Neuron (in vitro differentiated cells): Measurements from ENCODE around the gene SH3TC2.

Source experiments
- H2AFZ ChIP-seq: one replicate; pipeline ENCODE4 v1.6.1; 2013; ENCODE audit warnings: low read depth, mild to moderate bottlenecking, inconsistent platforms, low read length, moderate library complexity
- H3K27me3 ChIP-seq: one replicate; pipeline ENCODE4 v1.6.1; 2013; ENCODE audit warnings: low read length; ENCODE audit not compliant: insufficient read depth
- H3K36me3 ChIP-seq: one replicate; pipeline ENCODE4 v1.6.1; 2013; ENCODE audit warnings: low read length; ENCODE audit not compliant: insufficient read depth
- H3K4me1 ChIP-seq: one replicate; pipeline ENCODE4 v1.6.1; 2013; ENCODE audit warnings: low read length; ENCODE audit not compliant: insufficient read depth
- H3K4me3 ChIP-seq: 2 replicates; pipeline ENCODE4 v1.5.1; 2013; ENCODE audit warnings: mild to moderate bottlenecking, low read length, moderate library complexity
- H3K9me3 ChIP-seq: one replicate; pipeline ENCODE4 v1.6.1; 2013; ENCODE audit warnings: low read length

Gene SH3TC2

DNA sequence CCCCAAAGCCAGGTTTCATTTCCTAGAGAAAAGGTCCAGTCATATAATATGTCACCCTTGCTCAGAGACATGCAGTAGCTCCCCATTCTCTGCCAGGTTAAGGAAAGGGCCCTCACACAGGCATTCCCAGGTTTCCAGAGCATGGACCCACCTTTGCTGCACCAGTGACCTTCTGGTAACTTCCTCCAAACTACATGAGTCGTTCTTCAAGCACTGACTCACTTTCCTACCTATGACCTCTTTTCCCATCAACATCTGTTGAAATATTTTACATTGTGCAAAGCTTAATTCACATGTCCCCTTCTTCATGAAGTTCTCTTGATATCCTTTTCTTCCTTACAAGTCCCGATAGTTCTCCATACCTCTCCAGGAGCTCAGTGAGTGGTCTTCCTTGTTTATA, 25.9 kb downstream of the SH3TC2 start:
- no peak overlapping the region for H3K4me3 ChIP-seq
- no peaks in the 10 kb centered on the region for H3K36me3 ChIP-seq

DNA sequence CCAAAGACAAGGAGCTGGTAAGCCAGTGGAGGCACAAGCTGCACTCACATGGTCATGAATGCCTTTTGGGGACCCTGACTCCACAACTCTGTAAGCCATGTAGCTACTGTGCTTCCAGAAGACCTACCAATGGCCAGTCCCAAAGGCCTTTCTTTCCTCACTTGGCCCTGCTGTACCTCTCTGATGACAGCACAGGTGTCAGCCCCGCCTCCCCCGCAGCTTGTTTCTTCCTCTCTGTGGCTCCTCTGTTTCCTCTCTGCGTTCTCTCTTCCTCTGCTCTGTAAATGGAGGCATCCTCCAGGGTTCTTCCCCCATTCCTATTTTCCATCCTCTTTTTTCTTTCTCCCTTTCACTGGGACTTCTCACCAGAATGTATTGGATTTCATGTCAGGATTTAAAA, 26.7 kb downstream of the SH3TC2 start:
- no peak overlapping the region for H3K4me3 ChIP-seq
- no peaks in the 10 kb centered on the region for H3K27me3 ChIP-seq
- no peaks in the 10 kb centered on the region for H3K4me1 ChIP-seq
- no peak overlapping the region for H2AFZ ChIP-seq
- no peaks in the 10 kb centered on the region for H3K9me3 ChIP-seq
- H3K36me3 ChIP-seq = no peaks in the 10 kb centered on the region

More for the DNA sequence above, 25.9 kb downstream of the SH3TC2 start:
- no peaks in the 10 kb centered on the region for H3K4me1 ChIP-seq
- no peaks in the 10 kb centered on the region for H3K27me3 ChIP-seq
- no peaks in the 10 kb centered on the region for H3K9me3 ChIP-seq
- no peak overlapping the region for H2AFZ ChIP-seq

DNA sequence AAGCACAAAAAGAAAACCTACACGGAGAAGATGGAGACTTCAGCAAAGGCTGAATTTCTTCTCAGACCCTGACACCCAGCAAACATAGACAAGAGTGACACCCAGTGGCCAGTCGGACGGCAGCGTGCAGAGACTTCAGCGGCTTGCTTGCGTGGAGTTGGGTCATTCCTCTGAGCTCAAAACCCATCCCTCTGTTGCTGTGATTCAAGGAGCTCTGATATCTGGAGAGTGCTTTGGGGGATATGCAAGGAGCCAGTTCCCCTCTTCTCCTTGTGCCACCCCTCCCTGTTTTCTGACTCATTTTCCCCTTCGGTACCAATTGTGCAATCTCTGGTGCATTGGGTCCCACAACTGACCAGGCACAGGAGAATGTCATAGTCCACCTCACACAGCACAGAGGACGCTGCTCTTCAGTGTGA, 27.5 kb downstream of the SH3TC2 start:
- Histone ChIP-seq H3K27me3 (no peaks in the 10 kb centered on the region), H3K36me3 (no peaks in the 10 kb centered on the region), H2AFZ (no peak overlapping the region), H3K9me3 (no peaks in the 10 kb centered on the region), H3K4me3 (no peak overlapping the region), H3K4me1 (no peaks in the 10 kb centered on the region)

DNA sequence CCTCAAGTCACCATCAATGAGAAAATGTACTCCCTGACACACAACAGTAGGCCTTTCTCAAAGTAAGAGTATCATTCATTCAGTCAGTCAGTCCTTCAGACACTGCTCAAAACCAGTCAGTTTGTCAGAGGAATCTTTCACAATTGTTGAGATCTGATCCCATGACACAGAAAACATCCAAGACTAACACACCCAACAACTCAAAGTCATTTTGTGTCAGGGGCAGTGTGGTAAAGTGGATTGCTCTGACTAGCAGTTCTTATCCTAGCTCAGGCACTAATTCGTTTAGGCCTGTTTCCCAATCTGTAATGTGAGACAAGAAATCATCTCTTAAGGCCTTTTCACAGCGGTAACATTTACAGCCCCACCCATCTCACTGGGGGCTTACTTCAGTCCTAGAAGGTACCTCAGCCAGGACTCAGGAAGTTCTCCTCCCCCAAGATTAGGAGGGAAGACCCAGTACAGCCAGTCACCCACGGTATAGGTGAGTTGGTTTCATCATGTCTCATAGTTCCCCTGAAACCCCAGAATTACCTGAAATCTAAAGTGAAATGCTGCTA, 31.9 kb downstream of the SH3TC2 start:
- no peak overlapping the region for H3K4me3 ChIP-seq
- no peaks in the 10 kb centered on the region for H3K36me3 ChIP-seq
- H3K27me3 ChIP-seq = no peaks in the 10 kb centered on the region
- H2AFZ ChIP-seq = no peak overlapping the region
- H3K4me1 ChIP-seq = no peaks in the 10 kb centered on the region
- no peaks in the 10 kb centered on the region for H3K9me3 ChIP-seq

DNA sequence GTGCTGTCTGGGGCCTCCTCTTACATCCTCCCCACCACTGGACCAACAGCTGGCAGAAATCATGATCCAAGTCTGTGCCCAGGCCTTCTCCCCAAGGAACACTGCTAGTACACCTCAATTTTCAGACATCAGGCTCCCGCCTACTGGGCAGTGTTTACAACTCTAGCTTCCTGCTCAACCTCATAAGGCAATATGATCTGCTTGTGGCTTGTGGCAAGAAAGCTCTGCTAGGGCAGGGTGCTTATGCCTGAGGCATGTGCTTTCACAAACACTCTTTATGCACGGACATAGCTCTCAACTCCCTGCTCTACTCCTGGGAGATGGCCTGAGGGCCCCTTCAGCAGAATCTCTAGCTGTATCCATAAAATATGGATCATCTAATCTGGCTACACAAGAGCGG, 32.5 kb downstream of the SH3TC2 start:
- H2AFZ ChIP-seq = no peak overlapping the region
- H3K4me3 ChIP-seq = no peak overlapping the region
- H3K4me1 ChIP-seq = no peaks in the 10 kb centered on the region
- H3K36me3 ChIP-seq = no peaks in the 10 kb centered on the region
- H3K9me3 ChIP-seq = no peaks in the 10 kb centered on the region
- H3K27me3 ChIP-seq = no peaks in the 10 kb centered on the region

DNA sequence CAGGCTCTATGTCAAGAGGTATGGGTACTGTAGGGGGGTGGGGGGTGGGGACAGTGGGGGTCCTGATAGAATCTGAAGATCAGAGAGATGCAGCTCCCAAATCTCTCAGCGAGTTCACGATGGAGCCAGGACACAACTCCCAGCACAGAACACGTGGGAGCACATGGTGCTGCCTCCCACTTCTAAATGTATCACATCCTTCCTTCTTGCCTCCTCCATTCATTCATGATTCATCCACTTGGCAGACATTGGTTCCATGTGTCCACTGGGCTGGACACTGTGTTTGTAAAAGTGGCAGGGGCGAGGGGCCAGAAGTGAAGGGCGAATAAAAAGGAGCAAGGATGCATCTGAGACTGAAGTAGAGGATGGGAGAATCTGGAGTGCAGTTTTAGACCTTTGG, 33.9 kb downstream of the SH3TC2 start:
- H3K36me3 ChIP-seq = no peaks in the 10 kb centered on the region
- no peaks in the 10 kb centered on the region for H3K4me1 ChIP-seq
- no peaks in the 10 kb centered on the region for H3K27me3 ChIP-seq
- H3K9me3 ChIP-seq = no peaks in the 10 kb centered on the region
- no peak overlapping the region for H3K4me3 ChIP-seq
- H2AFZ ChIP-seq = no peak overlapping the region

DNA sequence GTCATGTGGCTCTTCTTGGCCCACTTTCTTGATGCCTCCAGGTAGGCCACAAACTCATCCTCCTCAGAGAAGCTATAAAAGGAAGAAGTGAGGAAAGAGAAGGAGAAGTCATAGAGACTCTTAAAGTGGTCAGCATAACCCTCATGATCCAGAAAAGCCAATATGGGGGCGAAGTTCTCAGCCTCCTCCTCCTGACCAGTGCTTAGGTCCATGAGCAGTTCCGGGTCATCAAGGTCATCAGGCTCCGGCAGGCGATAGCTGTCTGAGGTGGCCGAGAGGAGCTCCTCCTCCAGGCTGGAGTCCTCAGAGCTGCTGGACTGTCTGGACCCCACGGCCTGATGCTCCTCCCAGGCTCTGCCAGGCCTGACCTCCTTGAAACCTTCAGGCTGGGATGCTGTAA, 34.7 kb downstream of the SH3TC2 start:
- Histone ChIP-seq H3K4me1 (no peaks in the 10 kb centered on the region), H3K4me3 (no peak overlapping the region), H2AFZ (no peak overlapping the region), H3K27me3 (no peaks in the 10 kb centered on the region), H3K36me3 (no peaks in the 10 kb centered on the region), H3K9me3 (no peaks in the 10 kb centered on the region)

DNA sequence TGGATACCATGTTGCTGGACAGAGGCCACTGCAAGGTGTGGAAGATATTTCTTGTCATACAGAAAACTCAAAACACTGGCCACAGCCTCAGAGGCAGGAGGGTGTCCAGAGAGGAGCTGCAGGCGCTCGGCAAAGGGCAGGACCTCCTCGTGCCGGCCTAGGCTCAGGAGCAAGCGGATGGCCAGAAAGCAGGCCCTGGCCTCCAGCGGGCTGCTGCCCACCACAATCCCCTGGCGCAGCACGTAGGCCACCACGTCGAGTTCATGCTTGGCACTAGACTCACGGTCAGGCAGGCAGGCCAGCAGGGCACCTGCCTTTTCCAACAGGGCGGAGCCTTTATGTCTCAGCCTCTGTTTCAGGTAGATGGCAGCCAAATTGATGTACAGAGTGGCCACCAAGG, 35.2 kb downstream of the SH3TC2 start:
- Histone ChIP-seq H3K4me1 (no peaks in the 10 kb centered on the region), H3K36me3 (no peaks in the 10 kb centered on the region), H3K27me3 (no peaks in the 10 kb centered on the region), H3K9me3 (no peaks in the 10 kb centered on the region), H2AFZ (no peak overlapping the region), H3K4me3 (no peak overlapping the region)

DNA sequence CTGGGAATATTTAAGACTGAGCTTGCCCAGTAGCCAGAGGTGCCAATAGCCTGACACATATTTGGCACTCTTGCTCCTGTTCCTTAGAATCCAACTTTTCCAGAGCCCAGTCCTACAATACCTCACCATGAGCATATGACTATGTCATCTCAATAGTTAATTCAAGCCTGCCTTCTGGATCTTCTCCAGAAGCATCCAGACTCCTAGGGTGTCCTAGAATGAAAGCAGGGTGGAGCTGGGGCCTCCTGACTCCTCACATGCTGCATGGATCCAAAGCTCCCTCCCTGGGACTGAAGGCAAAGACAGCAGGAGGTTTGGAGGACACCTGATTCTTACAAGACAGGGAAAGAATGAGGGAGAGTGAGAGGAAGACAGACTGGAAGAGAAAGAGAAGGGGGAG, 37.9 kb downstream of the SH3TC2 start:
- no peaks in the 10 kb centered on the region for H3K9me3 ChIP-seq
- no peak overlapping the region for H2AFZ ChIP-seq
- no peaks in the 10 kb centered on the region for H3K36me3 ChIP-seq
- H3K4me1 ChIP-seq = no peaks in the 10 kb centered on the region
- H3K4me3 ChIP-seq = no peak overlapping the region
- no peaks in the 10 kb centered on the region for H3K27me3 ChIP-seq

DNA sequence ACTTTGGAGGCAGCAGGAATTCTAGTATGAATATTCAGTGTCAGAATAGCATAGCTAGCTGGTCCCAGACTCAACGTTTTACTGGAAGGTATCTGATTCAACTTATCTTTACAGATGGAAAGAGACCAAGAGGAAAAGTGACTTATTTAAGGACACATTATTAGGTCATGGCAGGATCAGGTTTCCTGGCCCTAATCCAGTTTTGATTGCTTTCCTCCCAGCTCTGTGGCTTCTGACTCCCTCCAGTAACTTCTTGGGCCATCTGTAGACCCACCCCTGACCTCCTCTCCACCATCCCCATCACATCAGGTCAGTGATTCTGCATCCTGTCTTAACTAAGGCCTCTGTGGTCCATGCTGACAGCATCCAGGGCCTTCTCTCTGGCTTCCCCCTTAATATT, 38.4 kb downstream of the SH3TC2 start:
- H3K9me3 ChIP-seq = no peaks in the 10 kb centered on the region
- no peaks in the 10 kb centered on the region for H3K27me3 ChIP-seq
- no peak overlapping the region for H2AFZ ChIP-seq
- H3K36me3 ChIP-seq = no peaks in the 10 kb centered on the region
- H3K4me3 ChIP-seq = no peak overlapping the region
- H3K4me1 ChIP-seq = no peaks in the 10 kb centered on the region

DNA sequence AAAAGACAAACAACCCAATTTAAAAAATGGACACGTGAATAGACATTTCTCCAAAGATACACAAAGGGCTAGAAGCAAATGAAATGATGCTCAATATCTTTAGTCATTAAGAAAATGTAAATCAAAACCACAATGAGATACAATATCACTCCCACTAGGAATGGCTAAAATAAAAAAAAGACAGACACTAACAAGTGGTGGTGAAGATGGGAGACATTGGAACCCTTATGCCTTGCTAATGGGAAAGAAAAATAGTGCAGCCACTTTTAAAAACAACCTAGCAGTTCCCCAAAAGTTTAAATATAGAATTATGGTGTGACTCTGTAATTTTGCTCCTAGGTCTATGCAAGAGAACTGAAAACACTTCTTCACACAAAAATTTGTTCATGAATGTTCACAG, 40.7 kb downstream of the SH3TC2 start:
- H3K4me3 ChIP-seq = no peak overlapping the region
- H3K4me1 ChIP-seq = no peaks in the 10 kb centered on the region
- no peaks in the 10 kb centered on the region for H3K36me3 ChIP-seq
- H2AFZ ChIP-seq = no peak overlapping the region
- no peaks in the 10 kb centered on the region for H3K9me3 ChIP-seq
- no peaks in the 10 kb centered on the region for H3K27me3 ChIP-seq

DNA sequence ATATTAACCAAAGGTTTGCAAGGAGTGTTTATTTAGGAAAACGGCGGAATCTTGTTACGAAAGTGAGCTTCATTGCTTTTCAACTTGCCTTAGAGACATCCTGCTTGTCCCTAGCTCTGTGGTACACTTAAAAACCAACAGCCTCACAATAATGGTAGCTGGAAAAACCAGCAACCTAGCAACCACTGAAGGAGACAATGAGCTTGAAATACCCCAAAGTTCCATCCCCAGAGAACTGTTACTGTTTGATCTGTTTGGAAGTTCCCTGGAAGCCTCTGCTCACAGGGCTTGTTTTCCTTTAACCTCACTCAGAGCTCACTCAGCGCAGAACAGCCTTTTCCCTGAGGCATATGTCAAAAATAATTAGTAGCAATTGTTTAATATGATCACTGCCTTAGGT, 43.2 kb downstream of the SH3TC2 start:
- no peaks in the 10 kb centered on the region for H3K4me1 ChIP-seq
- no peak overlapping the region for H3K4me3 ChIP-seq
- no peaks in the 10 kb centered on the region for H3K36me3 ChIP-seq
- no peak overlapping the region for H2AFZ ChIP-seq
- H3K9me3 ChIP-seq = no peaks in the 10 kb centered on the region
- no peaks in the 10 kb centered on the region for H3K27me3 ChIP-seq

DNA sequence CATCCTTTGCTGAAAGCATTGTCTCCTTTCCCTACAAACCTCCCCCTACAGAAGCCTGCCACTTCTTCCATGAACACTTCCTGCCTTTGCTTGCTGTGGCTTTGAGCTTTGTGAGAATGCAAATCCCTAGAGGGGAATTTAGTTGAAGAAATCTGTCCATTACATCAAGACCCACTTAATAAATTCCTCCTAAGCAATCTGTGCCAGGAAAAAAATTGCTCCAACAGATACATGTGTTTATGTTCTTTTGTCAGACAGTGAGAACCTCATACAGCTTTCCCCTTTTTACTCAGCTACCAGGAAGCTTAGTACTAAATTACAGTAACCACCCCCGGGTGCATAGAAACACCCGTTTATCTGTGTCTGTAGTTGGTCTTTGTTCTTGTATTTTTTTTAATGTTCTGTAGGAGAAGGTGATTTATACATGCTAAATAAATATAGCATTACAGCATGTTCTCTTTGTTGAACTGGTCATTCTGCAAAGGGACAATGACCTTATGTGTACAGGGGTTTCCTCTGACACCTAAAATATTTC, 43.9 kb downstream of the SH3TC2 start:
- no peaks in the 10 kb centered on the region for H3K36me3 ChIP-seq
- no peak overlapping the region for H3K4me3 ChIP-seq
- no peaks in the 10 kb centered on the region for H3K27me3 ChIP-seq
- H3K4me1 ChIP-seq = no peaks in the 10 kb centered on the region
- H3K9me3 ChIP-seq = no peaks in the 10 kb centered on the region
- H2AFZ ChIP-seq = no peak overlapping the region

DNA sequence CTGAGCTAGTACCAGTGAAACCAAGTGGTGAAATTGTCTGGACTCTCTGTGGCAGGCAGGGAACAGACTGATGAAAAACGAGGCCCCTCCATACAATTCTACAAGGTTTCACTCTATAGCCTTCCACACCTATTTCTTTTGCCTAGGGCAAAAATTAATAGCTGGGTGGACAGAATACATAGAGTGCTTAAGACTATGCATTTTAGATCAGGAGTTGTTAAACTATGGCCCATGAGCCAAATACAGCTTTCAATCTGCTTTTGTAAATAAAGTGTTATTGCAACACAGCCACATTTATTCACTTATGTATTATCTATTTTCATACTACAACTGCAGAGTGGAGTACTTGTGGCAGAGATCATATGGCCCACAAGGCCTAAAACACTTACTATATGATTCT, 45.2 kb downstream of the SH3TC2 start:
- Histone ChIP-seq H3K36me3 (no peaks in the 10 kb centered on the region), H2AFZ (no peak overlapping the region), H3K4me3 (no peak overlapping the region), H3K27me3 (no peaks in the 10 kb centered on the region), H3K4me1 (no peaks in the 10 kb centered on the region), H3K9me3 (no peaks in the 10 kb centered on the region)
